Astrocyte of the spinal cord (primary cell): Measurements from ENCODE around the gene DTNB.

ENCODE experiments used
- DNase-seq: peaks from one replicate; pipeline ENCODE4 v3.0.0; 2011; ENCODE audit warnings: low read depth, low spot score
- H3K4me3 ChIP-seq: 2 replicates; pipeline ENCODE4 v1.5.1; 2011; ENCODE audit warnings: low read depth, mild to moderate bottlenecking, low read length, moderate library complexity
- CTCF ChIP-seq: IDR thresholded peaks from 2 replicates; pipeline ENCODE4 v1.5.1; 2012; ENCODE audit warnings: low read depth, mild to moderate bottlenecking, low read length, inconsistent platforms
- in situ Hi-C: cut with HindIII; loops from 2 replicates; pipeline ENCODE4 v1.10.0; 2017; ENCODE audit warnings: low sequenced_read_pairs

Gene DTNB

GRCh38 chr2:25524507-25524906 lies 148.9 kb downstream of the DTNB start:
- in situ Hi-C loops: no loop called here
- DNase-seq: no peak

GRCh38 chr2:25523060-25523459 lies 150.3 kb downstream of the DTNB start:
- TF ChIP-seq CTCF: no peak

More at GRCh38 chr2:25524507-25524906, 148.9 kb downstream of the DTNB start:
- no peak for TF ChIP-seq CTCF
- H3K4me3 ChIP-seq: no peak overlapping the region

GRCh38 chr2:25521665-25522387 lies 151.6 kb downstream of the DTNB start:
- TF ChIP-seq CTCF: peak; percentile 80
- in situ Hi-C loops: no loop called here
- peak; percentile 75 for DNase-seq
- H3K4me3 ChIP-seq: no peak overlapping the region

More at GRCh38 chr2:25523060-25523459, 150.3 kb downstream of the DTNB start:
- in situ Hi-C loops: no loop called here
- H3K4me3 ChIP-seq: no peak overlapping the region
- DNase-seq: no peak

- no peak overlapping the region for H3K4me3 ChIP-seq
- in situ Hi-C loops: no loop called here
- no peak for DNase-seq
- TF ChIP-seq CTCF: no peak
Measured at GRCh38 chr2:25521126-25521525, 152.3 kb downstream of the DTNB start.

- no peak overlapping the region for H3K4me3 ChIP-seq
- DNase-seq: no peak
- no peak for TF ChIP-seq CTCF
- in situ Hi-C loops: no loop called here
Measured at GRCh38 chr2:25517701-25518100, 155.7 kb downstream of the DTNB start.

GRCh38 chr2:25514043-25514637 lies 159.2 kb downstream of the DTNB start:
- no peak for DNase-seq
- no peak for TF ChIP-seq CTCF
- in situ Hi-C loops: no loop called here
- H3K4me3 ChIP-seq: no peak overlapping the region
